GM18520 (cell line): ENCODE measurements around the gene PSMD12.
"Not testable (repeated sequence)": the region's sequence is repeated elsewhere in the genome, so short reads cannot be mapped to it uniquely, and the experiment has no call there.

ENCODE experiments used
- ATAC-seq: cut with Tn5 transposase; IDR thresholded peaks from one replicate; pipeline ENCODE4 v1.9.1; 2021; ENCODE audit not compliant: unreplicated experiment

Gene PSMD12

GRCh38 chr17:67388536-67388935, 22.2 kb upstream of the PSMD12 start:
- not testable (repeated sequence) for ATAC-seq

GRCh38 chr17:67386965-67387551, 20.7 kb upstream of the PSMD12 start:
- no peak for ATAC-seq

- ATAC-seq = no peak
Measured at GRCh38 chr17:67385122-67385988, 19.0 kb upstream of the PSMD12 start.

DNA sequence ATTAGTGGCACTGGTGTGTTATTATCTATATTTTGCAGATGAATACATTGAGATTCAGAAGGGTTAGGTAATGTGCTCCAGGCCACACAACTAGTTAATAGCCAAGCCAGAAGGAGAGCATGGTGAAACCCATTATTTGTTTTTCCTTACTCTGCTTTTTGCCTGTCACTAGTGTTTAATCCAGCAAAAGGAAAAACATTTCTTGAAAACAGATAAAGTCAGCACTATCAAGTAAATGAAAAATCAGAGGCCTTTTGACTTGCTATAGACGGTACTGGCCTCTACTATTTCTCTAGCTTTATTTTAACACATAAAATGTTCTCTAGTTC, 15.5 kb upstream of the PSMD12 start:
- ATAC-seq = no peak

- ATAC-seq = no peak
Measured at GRCh38 chr17:67379251-67379630, 12.9 kb upstream of the PSMD12 start.

DNA sequence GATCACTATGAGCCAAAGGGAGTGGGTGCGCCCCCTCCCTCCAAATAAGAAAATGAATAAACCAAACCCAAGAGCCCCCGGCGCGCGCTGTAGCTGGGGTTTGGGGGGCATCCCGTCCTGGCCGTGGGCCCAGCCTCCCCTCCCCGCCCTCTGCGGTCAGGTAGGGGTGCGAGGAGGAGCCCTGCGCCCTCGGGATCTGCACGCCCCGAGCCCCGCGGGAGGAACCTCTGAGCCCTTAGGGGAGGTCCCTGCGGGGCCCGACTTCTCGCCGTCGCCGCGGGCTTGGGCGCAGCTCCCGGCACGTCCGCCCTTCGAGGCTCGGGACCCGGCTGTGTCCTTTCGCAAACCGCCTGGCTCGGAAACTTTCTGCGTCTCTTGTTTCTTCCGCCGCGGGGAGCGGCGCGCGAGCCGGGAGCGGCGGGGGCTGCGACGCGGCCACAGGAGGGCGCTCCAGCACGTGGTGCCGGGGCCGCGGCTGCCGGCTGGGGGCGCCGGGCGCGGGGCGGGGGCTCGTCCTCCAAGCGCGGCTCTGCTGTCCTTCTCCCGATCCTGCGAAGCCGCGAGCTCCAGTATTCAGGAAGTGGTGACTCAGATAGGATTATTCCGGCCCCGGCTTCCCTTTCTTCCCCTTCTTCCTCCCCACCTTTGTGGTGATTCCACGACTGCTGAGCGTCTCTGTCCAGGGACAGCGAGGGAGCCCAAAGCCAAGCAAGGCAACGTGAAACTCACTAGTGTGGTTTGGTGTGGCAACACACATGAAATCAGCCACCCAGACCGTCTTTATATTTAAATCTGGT, 12.3 kb upstream of the PSMD12 start:
- no peak for ATAC-seq

DNA sequence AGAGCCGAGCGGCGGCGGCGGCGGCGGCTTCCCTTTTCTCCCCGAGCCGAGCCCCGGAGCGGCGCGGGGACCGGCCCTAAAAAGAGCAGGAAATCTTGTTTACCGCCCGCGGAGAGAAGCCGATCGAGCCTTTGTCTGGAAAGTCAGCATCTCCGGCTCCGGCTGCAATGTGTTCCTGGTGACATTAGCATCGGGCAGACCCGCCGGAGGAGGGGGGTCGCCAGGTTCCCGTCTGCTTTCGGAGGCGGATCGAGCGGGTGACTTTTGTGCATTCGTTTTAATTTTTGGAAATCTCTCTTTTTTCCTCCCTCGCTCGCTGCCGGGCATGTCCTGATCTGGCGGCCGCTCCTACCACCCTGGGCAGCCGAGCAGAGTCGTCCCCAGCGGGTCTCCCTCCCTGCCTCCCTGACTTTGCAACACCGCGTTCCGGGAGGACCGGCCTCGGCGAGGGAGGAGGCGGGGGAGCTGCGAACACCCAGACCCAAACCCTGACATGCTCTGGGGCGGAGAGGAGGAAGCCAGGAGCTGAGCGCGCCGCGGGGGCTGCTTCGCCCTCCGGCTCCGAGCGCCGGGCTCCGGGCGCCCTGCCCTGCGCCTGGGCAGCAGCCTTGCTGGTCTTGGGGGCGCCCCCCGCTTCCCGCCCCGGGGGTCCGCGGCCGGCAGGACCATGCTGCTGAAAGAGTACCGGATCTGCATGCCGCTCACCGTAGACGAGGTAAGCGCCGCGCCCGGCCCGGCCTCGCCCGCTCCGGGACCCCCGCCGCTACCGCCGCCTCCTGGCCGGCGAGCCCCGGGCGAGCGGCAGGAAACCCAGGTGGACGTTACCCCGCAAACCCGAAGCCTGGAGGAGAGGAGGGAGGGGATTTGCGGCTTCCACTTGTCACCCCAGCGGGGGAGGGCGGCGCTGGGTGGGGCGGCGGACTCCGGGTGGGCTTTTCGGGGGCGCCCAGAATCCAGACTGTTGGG, 11.4 kb upstream of the PSMD12 start:
- no peak for ATAC-seq

GRCh38 chr17:67376737-67377487, 10.5 kb upstream of the PSMD12 start, which contains the start of gene PITPNC1:
Gene PITPNC1 (plus strand): TSS chr17:67377281.
- ATAC-seq = peak; percentile 58

DNA sequence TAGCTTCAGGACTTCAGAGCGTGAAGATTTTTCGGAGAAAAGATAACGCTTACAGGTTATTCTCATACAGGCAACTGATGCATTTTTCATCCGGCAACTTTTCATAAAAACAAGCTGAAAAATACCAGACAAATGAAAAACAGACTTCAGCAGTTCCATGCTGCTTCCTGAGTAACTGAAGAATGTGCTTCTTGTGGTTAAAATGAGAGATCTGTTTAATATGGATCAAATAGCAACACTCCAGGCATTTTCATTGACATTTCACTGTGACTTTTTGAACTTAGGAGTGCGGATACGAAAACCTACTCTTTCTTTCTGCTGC, 10.0 kb upstream of the PSMD12 start:
- ATAC-seq = no peak

DNA sequence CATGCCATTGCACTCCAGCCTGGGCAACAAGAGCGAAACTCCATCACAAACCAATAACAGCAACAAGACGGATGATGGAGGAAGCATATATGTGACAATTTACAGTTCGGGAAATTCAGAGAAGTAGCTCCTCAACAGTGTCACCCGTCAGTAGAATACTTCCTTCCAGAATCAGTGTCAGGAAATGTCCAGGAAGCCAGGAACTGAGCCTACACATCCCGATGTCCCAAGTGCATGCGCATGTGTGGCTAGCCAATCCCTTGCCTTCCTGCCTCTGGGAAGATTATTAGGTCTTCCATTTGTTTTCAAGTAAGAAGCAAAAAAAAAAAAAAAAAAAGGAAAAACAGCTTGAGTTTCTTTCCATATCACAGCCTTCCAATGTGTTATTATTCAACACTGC, 9.3 kb upstream of the PSMD12 start:
- no peak for ATAC-seq

DNA sequence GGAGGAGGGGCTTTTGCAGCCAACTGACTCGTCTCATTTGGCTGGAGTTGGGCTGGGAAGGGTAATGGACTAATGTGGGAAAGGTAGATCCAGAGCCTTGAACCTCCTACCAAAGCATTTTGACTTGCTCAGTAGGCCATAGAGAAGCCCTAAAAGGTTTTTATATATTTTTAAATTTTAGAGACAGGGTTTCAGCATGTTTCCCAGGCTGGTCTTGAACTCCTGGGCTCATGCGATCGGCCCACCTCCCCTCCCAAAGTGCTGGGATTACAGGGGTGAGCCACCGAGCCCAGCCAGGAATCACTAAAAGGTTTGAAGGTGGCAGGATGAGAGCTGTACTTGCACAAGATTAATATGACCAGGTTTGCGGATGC, 8.7 kb upstream of the PSMD12 start:
- ATAC-seq = no peak

DNA sequence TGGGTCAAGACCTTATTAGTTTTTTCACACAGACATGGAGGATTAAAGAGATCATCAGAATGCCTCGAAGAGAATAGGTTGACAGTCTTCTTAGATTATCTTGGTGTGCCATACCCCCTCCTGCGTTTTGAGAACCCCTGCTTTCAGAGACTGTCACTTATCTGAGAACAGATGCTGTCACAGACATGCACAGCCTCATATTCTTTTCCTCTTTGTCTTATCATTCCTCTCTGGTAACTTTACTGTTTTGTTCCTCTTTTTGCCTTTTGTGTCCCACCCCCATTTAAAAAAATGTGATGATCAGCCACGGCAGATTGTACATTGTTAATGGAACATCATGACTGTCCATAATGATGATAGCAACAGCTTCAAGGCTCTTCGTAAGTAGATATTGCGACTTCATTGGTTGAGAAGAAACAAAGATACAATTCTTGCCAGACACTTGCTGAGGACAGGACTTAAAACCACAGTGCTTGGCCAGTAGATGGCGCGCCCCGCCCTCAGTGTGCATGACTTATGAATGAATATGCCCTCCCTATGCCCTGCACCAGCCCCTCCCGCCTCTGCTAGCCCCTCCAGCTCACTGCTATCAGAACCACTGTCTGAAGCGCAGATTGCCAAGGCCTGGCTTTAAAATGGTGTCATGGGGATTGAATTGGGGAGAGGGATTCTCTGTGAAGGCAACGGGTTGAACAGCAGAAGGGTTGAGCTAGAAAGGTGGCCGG, 8.1 kb upstream of the PSMD12 start:
- ATAC-seq = peak; percentile 25

GRCh38 chr17:67372751-67373150, 6.4 kb upstream of the PSMD12 start:
- no peak for ATAC-seq

DNA sequence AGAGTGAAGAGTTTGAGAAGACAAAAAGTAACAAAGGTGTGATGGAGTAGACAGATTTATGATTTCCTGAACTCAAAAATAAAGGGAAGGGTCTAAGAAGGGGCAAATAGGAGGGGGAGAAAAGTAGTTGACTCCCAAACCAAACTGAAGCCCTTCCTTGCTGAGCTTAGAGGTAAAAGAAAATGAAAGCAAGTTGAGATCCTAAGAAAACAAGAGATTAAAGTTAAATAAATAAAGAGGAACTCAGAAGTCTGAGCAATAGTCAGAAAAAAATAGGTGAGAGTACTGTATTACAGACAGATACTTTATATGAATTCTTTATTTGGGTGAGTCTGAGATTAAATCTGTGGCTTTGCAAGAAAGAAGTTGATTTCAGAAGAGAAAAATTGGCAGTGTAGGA, 3.3 kb upstream of the PSMD12 start:
- ATAC-seq = no peak

- ATAC-seq = no peak
Measured at GRCh38 chr17:67365738-67366192, 612 bp downstream of the PSMD12 start.

DNA sequence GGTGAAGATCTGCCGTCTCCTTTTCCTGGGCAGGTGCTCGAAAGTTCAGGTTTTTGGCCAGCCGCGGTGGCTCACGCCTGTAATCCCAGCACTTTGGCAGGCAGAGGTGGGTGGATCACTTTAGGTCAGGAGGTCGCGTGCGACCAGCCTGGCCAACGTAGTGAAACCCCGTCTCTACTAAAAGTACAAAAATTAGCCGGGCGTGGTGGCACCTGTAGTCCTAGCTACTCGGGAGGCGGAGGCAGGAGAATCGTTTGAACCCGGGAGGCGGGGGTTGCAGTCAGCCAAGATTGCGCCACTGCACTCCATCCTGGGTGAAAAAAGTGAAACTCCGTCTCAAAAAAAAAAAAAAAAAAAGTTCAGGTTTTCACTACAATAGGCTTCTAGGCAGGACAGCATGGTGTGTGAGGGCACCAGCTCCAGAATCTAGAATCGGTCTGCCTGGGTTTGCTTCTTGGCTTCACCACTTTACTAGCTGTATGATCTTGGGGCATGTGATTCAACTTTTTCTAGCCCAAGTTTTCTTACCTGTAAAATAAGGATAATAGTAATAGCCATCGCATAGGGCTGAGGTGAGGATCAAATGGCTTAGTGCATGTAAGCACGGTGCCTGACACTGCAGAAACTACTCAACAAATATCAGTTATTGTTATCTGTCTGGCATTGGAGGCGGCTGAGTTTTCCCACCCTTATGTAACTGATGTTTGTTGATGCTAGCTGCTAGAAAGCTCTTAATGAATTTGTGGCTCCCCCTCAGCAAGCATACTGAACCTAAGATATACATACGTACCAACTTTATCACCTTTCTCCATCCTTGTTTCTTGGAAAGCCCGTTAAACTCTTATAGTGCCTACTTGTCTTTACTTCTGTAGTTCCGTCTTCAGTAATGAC, 1.3 kb downstream of the PSMD12 start:
- no peak for ATAC-seq

DNA sequence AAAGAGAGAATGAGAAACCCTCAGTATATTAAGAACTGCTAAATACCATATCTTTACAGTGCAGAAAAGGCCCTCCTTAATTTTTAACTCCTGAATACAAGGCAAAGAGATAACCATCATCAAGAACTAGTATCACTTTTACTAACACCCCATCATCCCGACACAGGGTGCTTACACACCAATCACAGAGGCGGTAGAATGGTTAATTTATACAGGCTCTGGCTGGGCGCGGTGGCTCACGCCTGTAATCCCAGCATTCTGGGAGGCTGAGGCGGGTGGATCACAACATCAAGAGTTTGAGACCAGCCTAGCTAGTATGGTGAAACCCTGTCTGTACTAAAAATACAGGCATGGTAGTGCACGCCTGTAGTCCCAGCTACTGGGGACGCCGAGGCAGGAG, 4.2 kb downstream of the PSMD12 start:
- no peak for ATAC-seq

GRCh38 chr17:67360880-67361279, 5.5 kb downstream of the PSMD12 start:
- ATAC-seq = no peak
